B cell (primary cell): Measurements from ENCODE around the gene RHEBL1. TPM values are rescaled to one million over a fixed set of nuclear protein-coding genes. Genes with fewer than 3 reads are reported as not detected.

Source experiments
- ATAC-seq: fragments of 200-7000 bp; cut with Tn5 transposase; one replicate; pipeline ENCODE4 v1.10.0; 2021; ENCODE audit warnings: low read depth, mild to moderate bottlenecking, moderate number of reproducible peaks, moderate library complexity
- CTCF ChIA-PET: fragments of 350-600 bp; sonication (Branson Sonifier 250); formaldehyde crosslinking; loops from one replicate; lab custom pipeline; 2021; ENCODE audit warnings: antibody characterized with exemption, inconsistent platforms; lab: Charles Lee
- POLR2A ChIA-PET: fragments of 350-600 bp; sonication (Branson Sonifier 250); formaldehyde crosslinking; loops from one replicate; lab custom pipeline; 2021; ENCODE audit warnings: antibody characterized with exemption; lab: Charles Lee
- DNase-seq: peaks from one replicate; pipeline ENCODE4 v3.0.0; 2013
- H2AFZ ChIP-seq: 2 replicates; pipeline ENCODE4 v1.6.1; 2012; ENCODE audit warnings: mild to moderate bottlenecking, low read depth, low read length; ENCODE audit not compliant: insufficient read depth, poor library complexity, severe bottlenecking
- H3K27ac ChIP-seq, 2 donors: 1 replicate in 1 of 2; 2 replicates in 1 of 2; pipeline ENCODE4 v1.5.1; 2012 to 2013; ENCODE audit warnings: low read length in 2 of 2, mild to moderate bottlenecking in 2 of 2, moderate library complexity in 1 of 2
- H3K27me3 ChIP-seq, 4 experiments: fragments of 200-600 bp in 1 of 4; sonication (generic) in 1 of 4; replicated peaks in 1 of 4; 1 replicate in 2 of 4; 2 replicates in 2 of 4; pipeline versions ENCODE4 v1.6.1 to v1.7.0; 2013 to 2016; ENCODE audit warnings: low read length in 3 of 4, mild to moderate bottlenecking in 2 of 4, mixed read lengths in 1 of 4, moderate library complexity in 1 of 4; ENCODE audit not compliant: insufficient read depth in 4 of 4, control insufficient read depth in 3 of 4; ENCODE audit errors: control extremely low read depth in 1 of 4
- H3K36me3 ChIP-seq, 2 experiments: replicated peaks in 1 of 2; 1 replicate in 1 of 2; 2 replicates in 1 of 2; pipeline versions ENCODE4 v1.6.1 to v1.7.1; 2013; ENCODE audit warnings: low read length in 1 of 2; ENCODE audit not compliant: insufficient read depth in 2 of 2, control insufficient read depth in 1 of 2; ENCODE audit errors: control extremely low read depth in 1 of 2, extremely low read depth in 1 of 2
- H3K4me1 ChIP-seq, 2 donors: fragments of 200-600 bp in 1 of 2; sonication (generic) in 1 of 2; 1 replicate in 1 of 2; 2 replicates in 1 of 2; pipeline versions ENCODE4 v1.5.1 to v1.6.1; 2013 to 2017; ENCODE audit warnings: low read length in 2 of 2; ENCODE audit not compliant: control insufficient read depth in 2 of 2, insufficient read depth in 2 of 2
- H3K4me2 ChIP-seq: replicated peaks from 2 replicates; pipeline ENCODE3; 2012; ENCODE audit warnings: mild to moderate bottlenecking, low read depth, low read length; ENCODE audit not compliant: poor library complexity, severe bottlenecking
- H3K4me3 ChIP-seq, 5 experiments: fragments of 200-600 bp in 1 of 5; sonication (generic) in 1 of 5; 1 replicate in 3 of 5; 2 replicates in 2 of 5; pipeline versions ENCODE4 v1.5.1 to v1.7.0; 2011 to 2016; ENCODE audit warnings: low read length in 4 of 5, mild to moderate bottlenecking in 4 of 5, low read depth in 2 of 5, control low read depth in 1 of 5, moderate library complexity in 1 of 5; ENCODE audit not compliant: insufficient read depth in 1 of 5; ENCODE audit errors: control extremely low read depth in 1 of 5, extremely low read depth in 1 of 5
- H3K79me2 ChIP-seq: fragments of 200-600 bp; sonication (generic); one replicate; pipeline ENCODE4 v1.6.0; 2016; ENCODE audit warnings: low read length; ENCODE audit not compliant: control insufficient read depth, insufficient read depth
- H3K9ac ChIP-seq: fragments of 200-600 bp; sonication (generic); 2 replicates; pipeline ENCODE4 v1.6.1; 2017; ENCODE audit warnings: mild to moderate bottlenecking, low read length, moderate library complexity
- H3K9me3 ChIP-seq, 3 donors: one replicate each; pipeline versions ENCODE4 v1.6.1 to v1.7.1; 2013; ENCODE audit warnings: low read length in 2 of 3; ENCODE audit not compliant: control insufficient read depth in 2 of 3, insufficient read depth in 1 of 3; ENCODE audit errors: control extremely low read depth in 1 of 3
- H4K20me1 ChIP-seq: 2 replicates; pipeline ENCODE4 v1.6.0; 2012; ENCODE audit warnings: mild to moderate bottlenecking, low read length; ENCODE audit not compliant: insufficient read depth, control insufficient read depth, poor library complexity, severe bottlenecking
- H3K27ac Mint-ChIP-seq: one replicate; pipeline ENCODE4 v1.8.0; 2021; ENCODE audit warnings: mixed read lengths
- H3K27me3 Mint-ChIP-seq: one replicate; pipeline ENCODE4 v1.8.0; 2021; ENCODE audit warnings: mixed read lengths
- H3K4me1 Mint-ChIP-seq: one replicate; pipeline ENCODE4 v1.8.0; 2021; ENCODE audit warnings: mixed read lengths
- H3K4me3 Mint-ChIP-seq: one replicate; pipeline ENCODE4 v1.8.0; 2021; ENCODE audit warnings: mixed read lengths
- H3K9me3 Mint-ChIP-seq: one replicate; pipeline ENCODE4 v1.8.0; 2022; ENCODE audit warnings: mixed read lengths; ENCODE audit not compliant: insufficient read depth
- CTCF ChIP-seq: fragments of 200-600 bp; IDR thresholded peaks from one replicate; pipeline ENCODE4 v1.8.0; 2022; ENCODE audit warnings: antibody characterized with exemption, mild to moderate bottlenecking
- EZH2 ChIP-seq: IDR thresholded peaks from 2 replicates; pipeline ENCODE4 v1.6.1; 2012; ENCODE audit warnings: borderline replicate concordance, low read depth, mild to moderate bottlenecking, moderate library complexity, low read length; ENCODE audit not compliant: insufficient read depth, poor library complexity, severe bottlenecking
- WGBS: methylation state at CpG from one replicate; pipeline ENCODE4 v1.1.5; 2013; ENCODE audit warnings: missing lambda C conversion rate; ENCODE audit not compliant: insufficient coverage; 5-methylcytosine and 5-hydroxymethylcytosine counted together
- intact Hi-C: fragments of 100-400 bp; cut with micrococcal nuclease; formaldehyde crosslinking; loops from one replicate; pipeline ENCODE4 v1.10.0; 2022
- polyA plus RNA-seq: library from polyadenylated mRNA; depleted of rRNA; stranded (reverse); fragments of >200 nt; gene quantifications from 2 replicates; pipeline ENCODE4 v1.2.3, GENCODE V29; 2012
- total RNA-seq, 2 donors: library from RNA; stranded (reverse); fragments of 120-200 nt in 1 of 2; gene quantifications; 1 replicate in 1 of 2; 2 replicates in 1 of 2; pipeline versions ENCODE4 v1.2.3 to v1.2.4, GENCODE V29; 2013 to 2022

Gene RHEBL1
- total and polyA plus RNA-seq, 2 donors (not counting 1 experiment from before 2014, with no cell fraction given), result 3.0 to 6.1 TPM

GRCh38 chr12:49017891-49018260 lies 51.9 kb downstream of the RHEBL1 start:
- Histone ChIP-seq H3K36me3 (peaks cover 0 to 23% of the 10 kb centered on the region in 2 experiments), H3K4me3 (peak overlapping the region; percentile 77 to 88 (median 83)), H4K20me1 (peaks cover 17% of the 10 kb centered on the region), H3K79me2 (peaks cover 45% of the 10 kb centered on the region), H3K9ac (peak overlapping the region; percentile 91), H2AFZ (peak overlapping the region; percentile 68), H3K9me3 (no peaks in the 10 kb centered on the region), H3K4me2 (peak overlapping the region; percentile 85), H3K27me3 (no peaks in the 10 kb centered on the region), H3K4me1 (peaks cover 18 to 21% of the 10 kb centered on the region in 2 donors), H3K27ac (peak overlapping the region; percentile 95 to 99)
- no peak for ATAC-seq
- ChIA-PET POLR2A (interaction anchor here (0.6 kb wide), 1 partner anchor 19 kb away, joined by 3 read pairs; the partner anchor contains the start of gene DDN), CTCF (interaction anchor here (0.6 to 7.2 kb wide), 8 partner anchors 21 to 165 kb away, joined by 3 to 61 read pairs (median 4); partner anchors contain the start of genes DDN, FKBP11 and WNT1)
- H3K27ac Mint-ChIP-seq, result peak overlapping the region; percentile 98
- H3K4me1 Mint-ChIP-seq, result peaks cover 29% of the 10 kb centered on the region
- TF ChIP-seq CTCF (no peak), EZH2 (no peak)
- no peaks in the 10 kb centered on the region for H3K9me3 Mint-ChIP-seq
- H3K27me3 Mint-ChIP-seq, result no peaks in the 10 kb centered on the region
- WGBS, result 0% methylated on average over 8 of the region's 8 CpGs
- no peak for DNase-seq
- H3K4me3 Mint-ChIP-seq, result peak overlapping the region; percentile 91
- intact Hi-C loops, result loop anchor here (1.0 to 2.0 kb wide), 11 partner anchors 21 to 349 kb away; partner anchors contain the start of genes ARF3, DDX23, KMT2D and LMBR1L

- no peak overlapping the region for H3K4me3 ChIP-seq
- peaks cover 20% of the 10 kb centered on the region for H4K20me1 ChIP-seq
- H3K9ac ChIP-seq, result no peak overlapping the region
- peaks cover 18 to 21% of the 10 kb centered on the region in 2 donors for H3K4me1 ChIP-seq
- 100% methylated on average over 1 of the region's 1 CpG for WGBS
- H3K4me2 ChIP-seq, result no peak overlapping the region
- no peak overlapping the region for H3K27ac ChIP-seq
- Mint-ChIP-seq H3K27ac (no peak overlapping the region), H3K4me1 (peaks cover 29% of the 10 kb centered on the region), H3K27me3 (no peaks in the 10 kb centered on the region), H3K9me3 (no peaks in the 10 kb centered on the region), H3K4me3 (no peak overlapping the region)
- H3K9me3 ChIP-seq, result no peaks in the 10 kb centered on the region
- H3K36me3 ChIP-seq, result peaks cover 0 to 26% of the 10 kb centered on the region in 2 experiments
- CTCF ChIA-PET, result interaction anchor here (1.0 to 7.2 kb wide), 5 partner anchors 10 to 90 kb away, joined by 3 to 61 read pairs (median 7); partner anchors contain the start of genes DDN, FKBP11 and WNT1
- TF ChIP-seq CTCF (no peak), EZH2 (no peak)
- POLR2A ChIA-PET, result interaction anchor here (2.3 kb wide), 1 partner anchor 16 kb away, joined by 6 read pairs; the partner anchor contains the start of gene DDN
- H3K79me2 ChIP-seq, result peaks cover 48% of the 10 kb centered on the region
- no peak overlapping the region for H2AFZ ChIP-seq
- intact Hi-C loops, result no loop called here
- ATAC-seq, result no peak
- DNase-seq, result no peak
- H3K27me3 ChIP-seq, result no peaks in the 10 kb centered on the region
Observed at GRCh38 chr12:49015196-49015595, 54.6 kb downstream of the RHEBL1 start.
